ENCODE measurements around the gene BANP.
"Not testable (repeated sequence)": the region's sequence is repeated elsewhere in the genome, so short reads cannot be mapped to it uniquely, and the experiment has no call there.

BANP gene

GRCh38 chr16:88045820-88046303, 94.6 kb downstream of the BANP start:
- H3K4me3 ChIP-seq (ENCODE audit: low read depth, low read length), result no peak overlapping the region
- no peak for TF ChIP-seq CTCF (IDR thresholded peaks at IDR 0.05; ENCODE audit: borderline replicate concordance, insufficient read depth, low read depth, low read length)

- TF ChIP-seq CTCF (IDR thresholded peaks at IDR 0.05; ENCODE audit: borderline replicate concordance, insufficient read depth, low read depth, low read length), result no peak
Measured at GRCh38 chr16:88047462-88047861, 96.2 kb downstream of the BANP start.

GRCh38 chr16:88048985-88049384, 97.8 kb downstream of the BANP start:
- TF ChIP-seq CTCF (IDR thresholded peaks at IDR 0.05; ENCODE audit: borderline replicate concordance, insufficient read depth, low read depth, low read length), result no peak
- H3K4me3 ChIP-seq (ENCODE audit: low read depth, low read length), result no peak overlapping the region

More at GRCh38 chr16:88047462-88047861, 96.2 kb downstream of the BANP start:
- no peak overlapping the region for H3K4me3 ChIP-seq (ENCODE audit: low read depth, low read length)

GRCh38 chr16:88049561-88050545, 98.6 kb downstream of the BANP start:
- no peak for TF ChIP-seq CTCF (IDR thresholded peaks at IDR 0.05; ENCODE audit: borderline replicate concordance, insufficient read depth, low read depth, low read length)
- no peak overlapping the region for H3K4me3 ChIP-seq (ENCODE audit: low read depth, low read length)

GRCh38 chr16:88050952-88051660, 99.9 kb downstream of the BANP start:
- no peak for TF ChIP-seq CTCF (IDR thresholded peaks at IDR 0.05; ENCODE audit: borderline replicate concordance, insufficient read depth, low read depth, low read length)
- no peak overlapping the region for H3K4me3 ChIP-seq (ENCODE audit: low read depth, low read length)

GRCh38 chr16:88052661-88053060, 101.4 kb downstream of the BANP start:
- H3K4me3 ChIP-seq (ENCODE audit: low read depth, low read length), result no peak overlapping the region
- TF ChIP-seq CTCF (IDR thresholded peaks at IDR 0.05; ENCODE audit: borderline replicate concordance, insufficient read depth, low read depth, low read length), result no peak

GRCh38 chr16:88053479-88053878, 102.2 kb downstream of the BANP start:
- not testable (repeated sequence) for H3K4me3 ChIP-seq (ENCODE audit: low read depth, low read length)
